GM12875 (cell line): ENCODE data around the gene TMEM87B.

Experiments used
- H3K4me3 ChIP-seq: one replicate; pipeline ENCODE4 v1.5.1; 2011; ENCODE audit warnings: low read depth, low read length, control low read depth
- CTCF ChIP-seq: IDR thresholded peaks from 2 replicates; pipeline ENCODE4 v1.5.1; 2011; ENCODE audit warnings: low read depth, mild to moderate bottlenecking, control low read depth, inconsistent platforms, low read length, moderate library complexity, borderline replicate concordance; ENCODE audit not compliant: insufficient read depth

TMEM87B gene

GRCh38 chr2:112047537-112048235 is 7.4 kb upstream of the TMEM87B start:
- H3K4me3 ChIP-seq = no peak overlapping the region
- TF ChIP-seq CTCF = no peak

- no peak for TF ChIP-seq CTCF
- no peak overlapping the region for H3K4me3 ChIP-seq
These were observed 6.9 kb upstream of the TMEM87B start for GRCh38 chr2:112048236-112048592.

- peak; percentile 40; the same call in 1 of the 2 replicates for TF ChIP-seq CTCF
- no peak overlapping the region for H3K4me3 ChIP-seq
These were observed 6.2 kb upstream of the TMEM87B start for GRCh38 chr2:112048887-112049286.

GRCh38 chr2:112050316-112050715 is 4.8 kb upstream of the TMEM87B start:
- TF ChIP-seq CTCF = no peak
- H3K4me3 ChIP-seq = no peak overlapping the region

GRCh38 chr2:112053917-112054846 is 887 bp upstream of the TMEM87B start:
- TF ChIP-seq CTCF = no peak
- peak overlapping the region; percentile 75 for H3K4me3 ChIP-seq

GRCh38 chr2:112055730-112056625 is 909 bp downstream of the TMEM87B start:
- TF ChIP-seq CTCF = no peak
- H3K4me3 ChIP-seq = peak overlapping the region; percentile 92
